Activated T-cell treated with anti-CD3 and anti-CD28 coated beads, Interleukin-2, amount 50 U/mL, for 4 hours (primary cell): ENCODE results near the gene IWS1. TPM values are rescaled to one million over a fixed set of nuclear protein-coding genes. Genes with fewer than 3 reads are reported as not detected.
A peak's percentile ranks its signal among the peaks of the same experiment; 100 is the strongest.

Source experiments
- ATAC-seq, 2 donors: fragments of 200-7000 bp; cut with Tn5 transposase; one replicate each; pipeline ENCODE4 v1.10.0; 2021
- DNase-seq: peaks from one replicate; pipeline ENCODE4 v3.0.0-alpha.2; 2020
- H3K27me3 Mint-ChIP-seq: one replicate; pipeline ENCODE4 v1.8.0; 2021; ENCODE audit warnings: low read depth, mixed read lengths
- H3K36me3 Mint-ChIP-seq: one replicate; pipeline ENCODE4 v1.8.0; 2022; ENCODE audit warnings: mixed read lengths; ENCODE audit not compliant: insufficient read depth
- H3K4me1 Mint-ChIP-seq: one replicate; pipeline ENCODE4 v1.8.0; 2021; ENCODE audit warnings: low read depth, mixed read lengths
- H3K4me3 Mint-ChIP-seq: one replicate; pipeline ENCODE4 v1.8.0; 2021; ENCODE audit warnings: mild to moderate bottlenecking, moderate library complexity, mixed read lengths
- H3K9me3 Mint-ChIP-seq: one replicate; pipeline ENCODE4 v1.8.0; 2021; ENCODE audit warnings: mixed read lengths
- total RNA-seq, 3 donors: library from RNA; stranded (reverse); gene quantifications; one replicate each; pipeline ENCODE4 v1.2.1, GENCODE V29; 2021

IWS1 gene
- total RNA-seq, 3 donors from 2014 or later: 49.8 to 57.8 (median 55.2) TPM

DNA sequence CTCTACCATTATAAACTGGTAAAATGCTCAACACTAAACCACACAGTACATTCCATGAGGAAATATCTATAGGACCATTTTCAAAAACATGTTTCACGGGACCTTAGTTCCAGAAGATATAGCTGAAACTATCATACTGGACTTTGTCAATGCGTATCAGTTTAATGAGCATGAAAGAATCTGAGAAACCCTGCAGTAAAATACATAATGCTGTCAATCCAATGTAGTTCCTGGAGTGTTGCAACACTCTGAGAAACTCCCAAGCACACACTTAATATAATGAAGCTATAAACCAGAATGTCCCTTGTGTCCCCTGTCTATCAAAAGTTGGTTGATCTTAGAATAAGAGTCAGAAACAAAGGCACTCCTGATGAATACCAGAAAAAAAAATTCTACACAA is 16.2 kb downstream of the IWS1 start:
- H3K4me1 Mint-ChIP-seq: peaks cover 74% of the 10 kb centered on the region
- H3K9me3 Mint-ChIP-seq: no peaks in the 10 kb centered on the region
- H3K36me3 Mint-ChIP-seq: peaks cover 29% of the 10 kb centered on the region
- DNase-seq (no peak), ATAC-seq (no peak)
- no peaks in the 10 kb centered on the region for H3K27me3 Mint-ChIP-seq
- no peak overlapping the region for H3K4me3 Mint-ChIP-seq

DNA sequence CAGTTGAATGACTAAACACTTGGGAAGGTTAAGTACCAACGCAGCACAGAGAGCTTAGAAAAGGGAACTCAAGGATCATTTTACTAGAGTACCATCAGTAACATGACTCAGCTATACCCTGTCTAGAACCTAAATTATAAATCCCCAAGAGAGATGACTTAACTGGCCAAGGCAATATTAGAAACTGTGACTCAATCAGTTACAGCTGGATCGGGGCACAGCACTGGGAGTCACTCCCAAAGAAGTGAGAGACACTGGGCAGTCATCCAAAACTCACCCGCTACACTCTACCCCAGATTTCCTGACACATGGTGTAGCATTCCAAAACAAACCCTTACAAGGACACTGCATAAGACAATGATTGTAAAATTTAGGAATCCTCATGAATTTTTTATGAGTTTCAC is 17.7 kb downstream of the IWS1 start:
- ATAC-seq: no peak
- H3K4me1 Mint-ChIP-seq: peaks cover 64% of the 10 kb centered on the region
- H3K27me3 Mint-ChIP-seq: no peaks in the 10 kb centered on the region
- H3K9me3 Mint-ChIP-seq: no peaks in the 10 kb centered on the region
- peaks cover 35% of the 10 kb centered on the region for H3K36me3 Mint-ChIP-seq
- H3K4me3 Mint-ChIP-seq: no peak overlapping the region
- DNase-seq: no peak

DNA sequence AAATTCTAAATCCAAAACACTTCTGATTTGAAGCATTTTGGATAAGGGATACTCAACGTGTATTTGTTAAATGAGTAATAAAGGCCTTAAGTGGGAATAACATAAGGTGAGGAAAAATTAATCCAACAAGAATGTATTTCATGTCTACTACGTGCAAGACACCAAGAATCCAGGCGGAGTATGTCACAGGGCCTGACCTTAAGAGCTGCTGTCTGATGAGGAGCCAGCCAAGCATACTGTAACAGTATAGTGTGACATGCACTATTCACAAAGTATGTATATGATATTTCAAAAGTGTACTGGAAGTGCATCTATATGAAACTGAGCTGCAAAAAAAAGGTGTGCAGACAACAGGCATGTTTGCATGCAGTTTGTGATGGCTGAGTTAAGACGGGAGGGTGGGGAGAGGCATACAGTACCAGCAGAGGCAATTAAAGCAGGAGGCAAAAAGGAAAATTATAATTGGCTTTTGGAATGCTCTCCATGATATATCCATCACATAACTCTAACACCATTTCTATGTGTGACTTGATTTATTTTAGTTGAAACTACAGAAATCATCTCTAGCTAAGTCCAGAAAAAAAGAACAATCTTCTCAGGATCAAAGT is 18.2 kb downstream of the IWS1 start:
- Mint-ChIP-seq H3K36me3 (peaks cover 38% of the 10 kb centered on the region), H3K27me3 (no peaks in the 10 kb centered on the region), H3K4me1 (peaks cover 60% of the 10 kb centered on the region), H3K4me3 (no peak overlapping the region), H3K9me3 (no peaks in the 10 kb centered on the region)
- no peak for DNase-seq
- no peak for ATAC-seq

DNA sequence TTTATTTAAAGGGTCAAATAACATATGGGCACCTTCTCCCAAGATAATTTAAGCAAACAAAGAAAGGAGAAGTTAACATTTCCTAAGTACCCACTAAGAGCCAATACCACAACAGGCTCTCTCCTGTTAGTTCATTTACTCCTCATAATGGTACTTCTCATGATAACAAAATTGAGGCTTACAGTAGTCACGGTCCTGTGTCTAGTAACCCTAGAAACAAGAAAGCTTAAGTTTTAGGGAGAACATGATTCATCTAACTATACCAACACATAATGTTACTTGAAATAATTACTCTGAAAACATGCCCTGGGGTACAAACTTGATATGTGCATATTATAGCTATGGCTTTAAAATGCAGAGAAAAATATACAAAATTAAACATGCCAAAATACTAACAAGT is 19.8 kb downstream of the IWS1 start:
- peaks cover 44% of the 10 kb centered on the region for H3K4me1 Mint-ChIP-seq
- no peaks in the 10 kb centered on the region for H3K9me3 Mint-ChIP-seq
- no peaks in the 10 kb centered on the region for H3K27me3 Mint-ChIP-seq
- DNase-seq (no peak), ATAC-seq (no peak)
- no peak overlapping the region for H3K4me3 Mint-ChIP-seq
- H3K36me3 Mint-ChIP-seq: peaks cover 45% of the 10 kb centered on the region

DNA sequence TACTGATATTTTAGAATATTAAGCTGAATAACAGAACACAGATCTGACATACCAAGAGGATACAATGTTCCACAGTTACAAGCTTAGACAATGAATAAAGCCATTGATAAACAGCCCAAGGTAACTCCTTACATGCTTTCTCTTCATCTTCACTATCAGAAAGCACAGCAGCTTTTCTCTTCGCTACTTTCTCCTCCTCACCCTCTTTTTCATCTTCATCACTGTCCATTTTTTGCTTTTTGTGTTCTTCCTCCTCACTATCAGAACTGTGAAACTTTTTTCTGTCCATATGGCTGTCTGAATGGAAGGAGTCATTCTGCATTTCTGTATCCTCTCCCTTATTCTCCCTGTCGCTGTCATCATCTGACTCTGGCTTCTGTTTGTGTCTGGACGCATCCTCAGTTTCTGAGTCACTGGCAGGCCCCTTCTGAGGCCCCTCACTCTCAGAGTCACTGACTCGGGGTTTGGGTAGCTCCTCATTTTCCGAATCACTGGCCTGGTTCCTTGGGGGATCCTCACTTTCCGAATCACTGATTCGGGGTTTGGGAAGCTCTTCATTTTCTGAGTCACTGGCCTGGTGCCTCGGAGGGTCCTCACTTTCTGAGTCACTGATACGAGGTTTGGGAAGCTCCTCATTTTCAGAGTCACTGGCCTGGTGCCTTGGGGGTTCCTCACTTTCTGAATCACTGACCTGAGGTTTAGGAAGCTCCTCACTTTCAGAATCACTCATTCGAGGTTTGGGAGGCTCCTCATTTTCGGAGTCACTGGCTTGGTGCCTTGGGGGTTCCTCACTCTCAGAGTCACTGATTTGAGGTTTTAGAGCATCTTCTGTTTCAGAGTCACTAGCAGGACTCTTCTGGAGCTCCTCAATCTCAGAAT is 21.5 kb downstream of the IWS1 start:
- no peak overlapping the region for H3K4me3 Mint-ChIP-seq
- ATAC-seq (no peak), DNase-seq (no peak)
- peaks cover 46% of the 10 kb centered on the region for H3K36me3 Mint-ChIP-seq
- no peaks in the 10 kb centered on the region for H3K9me3 Mint-ChIP-seq
- peaks cover 28% of the 10 kb centered on the region for H3K4me1 Mint-ChIP-seq
- no peaks in the 10 kb centered on the region for H3K27me3 Mint-ChIP-seq

DNA sequence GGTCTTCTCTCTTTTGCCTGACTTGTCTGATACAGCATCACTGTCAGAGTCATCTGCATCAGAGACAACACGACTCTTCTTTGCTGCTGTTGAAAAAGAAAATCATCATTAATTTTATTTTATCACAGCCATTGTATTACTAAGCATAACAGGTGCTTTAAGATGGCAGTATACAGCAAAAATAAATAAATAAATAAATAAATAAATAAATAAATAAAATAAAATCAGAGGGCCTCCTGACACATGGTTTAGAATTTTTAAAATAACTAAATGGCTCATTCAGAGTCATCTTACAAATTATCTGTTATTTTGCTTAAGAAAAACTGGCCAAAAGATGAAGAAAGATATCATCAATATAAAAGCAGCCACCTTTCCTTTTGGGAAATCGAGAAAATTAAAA is 22.8 kb downstream of the IWS1 start:
- Mint-ChIP-seq H3K36me3 (peaks cover 50% of the 10 kb centered on the region), H3K27me3 (no peaks in the 10 kb centered on the region), H3K4me1 (peaks cover 21% of the 10 kb centered on the region), H3K9me3 (no peaks in the 10 kb centered on the region), H3K4me3 (no peak overlapping the region)
- ATAC-seq (no peak), DNase-seq (no peak)

DNA sequence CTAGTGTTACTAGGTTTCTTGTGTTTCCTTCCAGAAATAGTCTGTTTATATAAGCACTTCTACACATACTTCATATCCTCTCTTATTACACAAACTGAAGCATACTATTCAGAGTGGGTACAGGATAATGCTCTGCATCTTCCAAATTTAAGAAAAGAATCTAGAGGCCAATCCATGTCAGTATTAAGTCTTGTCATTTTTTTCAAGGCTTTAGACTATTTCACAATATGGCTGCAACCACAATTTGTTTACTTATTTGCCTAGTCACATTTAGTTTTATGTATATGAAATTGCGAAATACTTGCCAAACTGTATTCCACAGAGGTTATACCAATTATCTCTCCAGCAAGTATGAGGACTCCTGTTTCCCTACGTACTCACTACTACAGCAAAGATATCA is 27.9 kb downstream of the IWS1 start:
- DNase-seq (no peak), ATAC-seq (no peak)
- no peak overlapping the region for H3K4me3 Mint-ChIP-seq
- H3K4me1 Mint-ChIP-seq: peaks cover 6% of the 10 kb centered on the region
- H3K36me3 Mint-ChIP-seq: peaks cover 54% of the 10 kb centered on the region
- no peaks in the 10 kb centered on the region for H3K27me3 Mint-ChIP-seq
- no peaks in the 10 kb centered on the region for H3K9me3 Mint-ChIP-seq

DNA sequence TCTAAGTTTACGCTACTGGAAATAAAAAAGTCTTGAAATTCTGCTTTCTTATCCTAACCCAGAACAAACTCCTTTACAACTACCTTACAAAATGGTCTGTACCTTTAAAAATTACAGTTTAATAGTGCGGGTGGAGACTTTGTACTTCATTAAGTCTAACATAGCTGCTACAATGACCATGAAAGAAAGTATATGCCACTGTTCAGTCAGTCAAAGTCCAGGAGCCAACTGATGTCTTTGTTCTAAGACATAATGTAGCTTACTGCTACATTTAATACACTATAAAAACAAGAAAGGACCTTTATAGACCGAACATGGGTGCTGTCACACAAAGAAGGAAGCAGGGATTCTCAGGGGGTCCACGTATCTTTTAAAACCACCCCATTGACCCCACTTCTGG is 36.0 kb downstream of the IWS1 start:
- Mint-ChIP-seq H3K36me3 (peaks cover 55% of the 10 kb centered on the region), H3K4me1 (peaks cover 23% of the 10 kb centered on the region), H3K27me3 (no peaks in the 10 kb centered on the region), H3K9me3 (no peaks in the 10 kb centered on the region), H3K4me3 (no peak overlapping the region)
- DNase-seq (no peak), ATAC-seq (no peak)

DNA sequence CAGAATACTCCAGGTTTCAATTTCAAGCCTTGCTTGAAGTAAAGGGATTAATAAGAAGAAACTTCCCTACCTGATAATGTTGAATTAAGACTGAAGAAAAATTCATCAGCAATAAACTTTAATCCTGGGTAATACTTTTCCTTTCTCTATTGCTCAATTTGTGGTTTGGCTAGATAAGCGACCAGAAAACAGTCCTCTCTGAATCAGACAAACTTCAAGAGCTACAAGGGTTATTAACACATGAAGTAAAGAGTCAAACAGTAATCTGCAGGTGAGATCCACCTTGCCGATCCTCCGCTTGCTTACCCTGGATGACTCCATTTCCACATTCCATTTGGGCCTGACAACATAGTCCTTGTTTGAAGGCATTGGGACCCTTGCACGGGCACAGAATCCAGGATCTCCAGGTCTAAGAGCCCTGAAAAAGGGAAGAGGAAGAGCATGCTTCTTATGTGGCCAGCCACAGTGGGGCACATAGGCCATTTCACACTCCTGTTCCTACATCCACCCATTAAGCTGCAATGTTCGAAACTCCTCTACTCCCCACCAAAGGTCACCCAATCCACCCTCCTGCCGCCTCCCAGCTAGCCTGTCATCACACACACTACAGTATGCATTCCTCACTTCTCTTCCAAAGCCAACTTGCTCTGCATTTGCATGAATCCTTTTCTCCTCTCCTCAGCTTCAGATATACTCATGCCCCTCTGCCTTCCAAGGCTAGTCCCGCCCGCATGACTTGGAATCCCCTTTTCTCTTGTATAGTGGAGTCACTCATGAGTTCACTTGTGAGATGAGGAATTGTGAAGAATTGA is 39.8 kb downstream of the IWS1 start:
- ATAC-seq: peak in 1 of 2 donors; percentile 43
- H3K36me3 Mint-ChIP-seq: peaks cover 55% of the 10 kb centered on the region
- no peaks in the 10 kb centered on the region for H3K27me3 Mint-ChIP-seq

DNA sequence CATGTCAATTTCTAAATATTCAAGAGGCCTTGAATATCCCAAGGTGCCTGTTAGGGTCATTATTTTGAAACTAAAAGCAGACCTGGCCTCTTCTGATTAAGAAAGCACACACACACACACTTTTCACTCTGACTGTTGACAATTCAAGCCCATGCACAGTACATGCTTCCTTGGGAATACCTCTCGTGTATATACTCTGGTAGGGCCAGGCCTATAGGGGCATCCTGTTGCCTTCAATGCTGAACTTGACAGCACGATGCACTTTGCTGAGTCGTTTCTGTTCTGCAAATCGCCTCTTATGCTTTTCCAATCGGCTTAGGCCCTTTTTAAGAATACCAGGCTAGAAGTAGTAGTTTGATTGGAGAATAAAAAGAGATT is 40.6 kb downstream of the IWS1 start:
- H3K4me3 Mint-ChIP-seq: no peak overlapping the region
- peaks cover 31% of the 10 kb centered on the region for H3K4me1 Mint-ChIP-seq
- H3K27me3 Mint-ChIP-seq: no peaks in the 10 kb centered on the region
- no peaks in the 10 kb centered on the region for H3K9me3 Mint-ChIP-seq
- DNase-seq (no peak), ATAC-seq (peak; percentile 34 to 52)
- peaks cover 56% of the 10 kb centered on the region for H3K36me3 Mint-ChIP-seq

More for the DNA sequence above, 39.8 kb downstream of the IWS1 start:
- no peak overlapping the region for H3K4me3 Mint-ChIP-seq
- peaks cover 31% of the 10 kb centered on the region for H3K4me1 Mint-ChIP-seq
- DNase-seq: no peak
- H3K9me3 Mint-ChIP-seq: no peaks in the 10 kb centered on the region

DNA sequence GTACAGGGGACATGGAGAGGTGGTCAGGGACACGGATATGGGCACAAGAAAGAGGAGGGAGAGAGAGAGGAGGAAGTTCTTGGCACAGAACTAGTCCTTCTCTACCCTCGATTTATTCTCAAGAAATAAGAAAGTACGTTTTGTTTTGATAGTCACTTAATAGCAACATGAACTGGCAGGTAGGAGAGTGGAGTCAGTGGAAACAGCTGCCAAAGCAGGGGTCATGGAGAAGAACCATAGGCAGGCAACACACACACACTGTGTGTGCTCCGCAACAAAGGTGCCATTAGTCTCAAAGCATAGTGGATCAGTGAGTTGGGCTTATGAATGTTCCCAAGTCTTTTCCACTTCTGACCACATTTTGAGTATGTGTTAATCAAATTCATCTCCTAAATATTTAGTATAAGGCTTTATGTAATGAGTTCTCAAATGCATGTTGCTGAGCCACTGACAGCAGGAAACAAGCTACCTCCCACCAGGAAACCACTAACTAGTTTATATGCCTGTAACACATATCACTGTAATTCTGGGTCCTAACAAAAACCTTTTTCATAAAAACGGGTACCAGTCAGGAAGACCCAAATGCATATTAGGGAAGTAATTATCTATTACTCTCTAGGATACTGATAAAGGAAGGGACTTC is 41.1 kb downstream of the IWS1 start:
- H3K27me3 Mint-ChIP-seq: no peaks in the 10 kb centered on the region
- peaks cover 31% of the 10 kb centered on the region for H3K4me1 Mint-ChIP-seq
- ATAC-seq (no peak), DNase-seq (no peak)
- H3K36me3 Mint-ChIP-seq: peaks cover 56% of the 10 kb centered on the region
- H3K9me3 Mint-ChIP-seq: no peaks in the 10 kb centered on the region
- H3K4me3 Mint-ChIP-seq: no peak overlapping the region

DNA sequence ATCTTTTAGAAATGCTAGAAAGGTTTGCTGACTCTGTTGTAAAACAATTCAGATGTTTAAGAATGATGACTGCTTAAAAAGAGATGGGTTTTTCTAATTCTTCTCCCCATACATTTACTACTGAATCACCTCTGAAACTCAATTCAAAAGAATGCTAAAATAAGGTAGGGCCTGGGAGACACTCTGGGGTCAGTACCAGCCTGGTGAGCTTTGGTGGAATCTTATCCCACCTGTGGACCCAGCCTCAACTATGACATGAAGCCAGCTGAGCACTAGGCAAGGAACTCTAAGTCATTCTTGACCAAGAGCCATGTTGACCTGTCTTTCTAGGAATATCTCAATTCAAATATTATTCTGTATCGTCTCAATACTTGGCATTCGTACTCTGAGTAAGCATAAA is 44.3 kb downstream of the IWS1 start:
- H3K27me3 Mint-ChIP-seq: no peaks in the 10 kb centered on the region
- H3K4me1 Mint-ChIP-seq: peaks cover 23% of the 10 kb centered on the region
- H3K4me3 Mint-ChIP-seq: no peak overlapping the region
- no peak for ATAC-seq
- no peak for DNase-seq
- no peaks in the 10 kb centered on the region for H3K9me3 Mint-ChIP-seq
- H3K36me3 Mint-ChIP-seq: peaks cover 39% of the 10 kb centered on the region

DNA sequence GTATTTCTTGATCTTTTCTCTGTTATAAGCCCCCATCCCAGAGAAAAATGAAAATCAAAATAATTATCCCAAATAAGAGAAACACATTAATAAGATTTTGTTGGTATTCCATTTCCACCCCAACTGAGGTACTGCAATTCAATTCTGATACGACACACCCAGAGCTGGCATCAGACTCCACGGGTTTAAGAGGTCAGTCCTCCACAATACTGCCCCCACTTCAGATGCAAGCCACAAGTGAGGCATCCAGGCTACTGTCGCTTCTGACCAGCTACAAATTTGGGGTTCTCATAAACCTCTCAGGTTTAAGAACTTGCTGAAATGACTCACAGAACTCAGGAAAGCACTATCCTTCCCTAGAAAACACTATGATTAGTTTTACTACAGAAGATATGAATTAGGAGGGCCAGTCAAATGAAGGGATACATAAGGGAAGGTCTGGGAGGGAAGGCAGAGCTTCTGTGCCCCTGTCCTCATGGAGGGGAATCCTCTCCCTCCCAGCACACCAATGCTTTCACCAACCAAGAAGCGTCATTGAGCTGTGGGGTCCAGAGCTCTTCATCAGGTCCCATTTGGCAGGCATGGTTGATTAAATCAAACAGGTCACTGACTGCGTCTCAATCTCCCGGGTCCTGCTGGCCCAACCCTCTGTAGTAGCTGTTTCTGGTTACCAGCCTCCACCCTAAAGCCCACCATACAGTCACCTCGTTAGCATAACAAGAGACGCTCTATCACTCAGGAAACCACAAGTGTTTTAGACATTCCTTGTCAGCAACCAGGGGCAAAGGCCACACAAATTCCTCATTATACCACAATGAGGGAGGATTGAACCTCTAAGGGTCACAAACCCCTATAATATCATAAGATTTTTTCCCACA is 46.2 kb downstream of the IWS1 start:
- H3K4me1 Mint-ChIP-seq: peaks cover 6% of the 10 kb centered on the region
- ATAC-seq (no peak), DNase-seq (no peak)
- H3K36me3 Mint-ChIP-seq: peaks cover 39% of the 10 kb centered on the region
- peaks cover 11% of the 10 kb centered on the region for H3K9me3 Mint-ChIP-seq
- no peaks in the 10 kb centered on the region for H3K27me3 Mint-ChIP-seq
- no peak overlapping the region for H3K4me3 Mint-ChIP-seq
